Panc1 (cell line): Measurements from ENCODE around the gene PLCL1. TPM values are rescaled to one million over a fixed set of nuclear protein-coding genes. Genes with fewer than 3 reads are reported as not detected.

Experiments used
- ATAC-seq: fragments of 200-7000 bp; cut with Tn5 transposase; 2 replicates; pipeline ENCODE4 v1.9.1; 2020; ENCODE audit warnings: mild to moderate bottlenecking, moderate library complexity
- BruUV-seq: library from RNA; stranded (reverse); fragments of 400-500 nt; replicated peaks from 2 replicates; lab custom pipeline; 2021; lab: Mats Ljungman, UMichigan
- CTCF ChIA-PET: fragments of 300-600 bp; sonication (Branson Sonifier 250); formaldehyde crosslinking; loops from one replicate; lab custom pipeline; 2022; ENCODE audit warnings: antibody characterized with exemption; lab: Charles Lee
- POLR2A ChIA-PET: fragments of 300-600 bp; sonication (Branson Sonifier 250); formaldehyde crosslinking; loops from one replicate; lab custom pipeline; 2022; ENCODE audit warnings: antibody characterized with exemption; lab: Charles Lee
- DNase-seq: peaks from one replicate; pipeline ENCODE4 v3.0.0-alpha.2; 2010; ENCODE audit warnings: low read depth, low spot score
- H3K27ac ChIP-seq: 2 replicates; pipeline ENCODE4 v1.5.1; 2011; ENCODE audit warnings: mild to moderate bottlenecking, low read length, inconsistent platforms
- H3K27me3 ChIP-seq: fragments of 200-500 bp; sonication (Bioruptor generic); 2 replicates; pipeline ENCODE4 v1.6.0; 2014; ENCODE audit warnings: low read length, inconsistent platforms; ENCODE audit not compliant: control insufficient read depth, insufficient read depth
- H3K36me3 ChIP-seq: fragments of 200-500 bp; sonication (Bioruptor generic); 2 replicates; pipeline ENCODE4 v1.5.1; 2014; ENCODE audit warnings: inconsistent platforms, mild to moderate bottlenecking, low read length, moderate library complexity; ENCODE audit not compliant: control insufficient read depth, insufficient read depth
- H3K4me1 ChIP-seq: 2 replicates; pipeline ENCODE4 v1.5.1; 2011; ENCODE audit warnings: inconsistent platforms, mild to moderate bottlenecking, low read length, moderate library complexity; ENCODE audit not compliant: control insufficient read depth, insufficient read depth
- H3K4me3 ChIP-seq, 2 experiments: 2 replicates each; pipeline ENCODE4 v1.5.1; 2011 to 2012; ENCODE audit warnings: low read depth in 2 of 2, low read length in 2 of 2, mild to moderate bottlenecking in 2 of 2, inconsistent platforms in 1 of 2, moderate library complexity in 1 of 2
- H3K9me3 ChIP-seq: fragments of 200-500 bp; sonication (Bioruptor generic); 2 replicates; pipeline ENCODE4 v1.5.1; 2014; ENCODE audit warnings: low read depth, mild to moderate bottlenecking, inconsistent platforms, low read length, moderate library complexity; ENCODE audit not compliant: control insufficient read depth, insufficient read depth
- POLR2AphosphoS5 ChIP-seq: IDR thresholded peaks from 2 replicates; pipeline ENCODE4 v1.6.1; 2012; ENCODE audit warnings: mild to moderate bottlenecking, low read depth, low read length, moderate library complexity
- REST ChIP-seq, 2 experiments: IDR thresholded peaks; 2 replicates each; pipeline ENCODE4 v1.6.1; 2011 to 2012; ENCODE audit warnings: low read depth in 2 of 2, control low read depth in 1 of 2, low read length in 1 of 2, mild to moderate bottlenecking in 1 of 2, moderate library complexity in 1 of 2; ENCODE audit not compliant: insufficient read depth in 1 of 2
- SIN3A ChIP-seq: IDR thresholded peaks from 2 replicates; pipeline ENCODE4 v1.6.1; 2012; ENCODE audit warnings: low read depth, mild to moderate bottlenecking, low read length, moderate library complexity, borderline replicate concordance; ENCODE audit not compliant: insufficient read depth
- TCF7L2 ChIP-seq: IDR thresholded peaks from 2 replicates; pipeline ENCODE4 v1.6.1; 2011; ENCODE audit warnings: mild to moderate bottlenecking, low read depth, low read length, inconsistent platforms
- in situ Hi-C: cut with HindIII; loops from 2 replicates; pipeline ENCODE4 v1.10.0; 2016; ENCODE audit warnings: low sequenced_read_pairs, low pct_unique_long_range_greater_than_20kb
- intact Hi-C: fragments of 100-400 bp; cut with micrococcal nuclease; formaldehyde crosslinking; loops from one replicate; pipeline ENCODE4 v1.10.0; 2022; ENCODE audit not compliant: unreplicated experiment
- total RNA-seq: library from RNA; stranded (reverse); gene quantifications from one replicate; pipeline ENCODE4 v1.2.1, GENCODE V29; 2021; ENCODE audit not compliant: unreplicated experiment
- TF ChIP-seq, protein P1 (sequence below): fragments of 450-650 bp; IDR thresholded peaks from 2 replicates; pipeline ENCODE4 v1.5.1; 2017; ENCODE audit warnings: mild to moderate bottlenecking

The PLCL1 gene
- total RNA-seq, 1 experiment from 2014 or later = not detected

DNA sequence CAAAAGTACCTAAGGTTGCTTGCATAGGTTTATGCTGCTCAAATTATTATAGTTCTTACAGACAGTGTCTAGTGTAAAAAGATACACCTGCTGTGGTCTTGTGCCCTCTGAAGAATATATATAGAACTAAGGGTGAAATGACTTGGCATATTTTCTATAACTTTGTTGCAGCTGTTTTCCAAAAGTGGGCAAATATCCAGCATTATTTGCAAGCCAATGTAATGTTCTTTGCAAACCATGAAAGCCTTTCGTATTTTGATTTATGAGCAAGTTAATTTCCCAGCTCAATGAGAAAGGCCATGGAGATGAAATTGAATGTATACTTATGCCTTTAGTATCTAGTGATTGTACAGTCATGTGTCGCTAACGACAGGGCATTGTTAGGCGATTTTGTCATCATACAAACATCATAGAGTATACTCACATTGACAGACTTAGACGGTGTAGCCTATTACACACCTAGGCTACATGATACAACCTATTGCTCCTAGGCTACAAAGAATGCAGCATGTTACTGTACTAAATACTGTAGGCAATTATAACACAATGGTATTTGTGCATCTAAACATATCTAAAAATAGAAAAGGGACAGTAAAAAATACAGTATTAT is 116.3 kb downstream of the PLCL1 start:
- BruUV-seq = no TSS peak
- TF ChIP-seq, protein P1, sequence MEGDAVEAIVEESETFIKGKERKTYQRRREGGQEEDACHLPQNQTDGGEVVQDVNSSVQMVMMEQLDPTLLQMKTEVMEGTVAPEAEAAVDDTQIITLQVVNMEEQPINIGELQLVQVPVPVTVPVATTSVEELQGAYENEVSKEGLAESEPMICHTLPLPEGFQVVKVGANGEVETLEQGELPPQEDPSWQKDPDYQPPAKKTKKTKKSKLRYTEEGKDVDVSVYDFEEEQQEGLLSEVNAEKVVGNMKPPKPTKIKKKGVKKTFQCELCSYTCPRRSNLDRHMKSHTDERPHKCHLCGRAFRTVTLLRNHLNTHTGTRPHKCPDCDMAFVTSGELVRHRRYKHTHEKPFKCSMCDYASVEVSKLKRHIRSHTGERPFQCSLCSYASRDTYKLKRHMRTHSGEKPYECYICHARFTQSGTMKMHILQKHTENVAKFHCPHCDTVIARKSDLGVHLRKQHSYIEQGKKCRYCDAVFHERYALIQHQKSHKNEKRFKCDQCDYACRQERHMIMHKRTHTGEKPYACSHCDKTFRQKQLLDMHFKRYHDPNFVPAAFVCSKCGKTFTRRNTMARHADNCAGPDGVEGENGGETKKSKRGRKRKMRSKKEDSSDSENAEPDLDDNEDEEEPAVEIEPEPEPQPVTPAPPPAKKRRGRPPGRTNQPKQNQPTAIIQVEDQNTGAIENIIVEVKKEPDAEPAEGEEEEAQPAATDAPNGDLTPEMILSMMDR = no peak
- TF ChIP-seq POLR2AphosphoS5 = no peak
- no peak for TF ChIP-seq TCF7L2
- H3K4me3 ChIP-seq = no peak overlapping the region
- in situ Hi-C loops (no loop called here), intact Hi-C loops (no loop called here)
- no peaks in the 10 kb centered on the region for H3K9me3 ChIP-seq
- POLR2A ChIA-PET = no interaction called here
- no peak overlapping the region for H3K27ac ChIP-seq
- H3K4me1 ChIP-seq = no peaks in the 10 kb centered on the region
- CTCF ChIA-PET = no interaction called here
- DNase-seq (no peak), ATAC-seq (no peak)
- H3K36me3 ChIP-seq = no peaks in the 10 kb centered on the region
- no peaks in the 10 kb centered on the region; the same call in 1 of the 2 replicates for H3K27me3 ChIP-seq

DNA sequence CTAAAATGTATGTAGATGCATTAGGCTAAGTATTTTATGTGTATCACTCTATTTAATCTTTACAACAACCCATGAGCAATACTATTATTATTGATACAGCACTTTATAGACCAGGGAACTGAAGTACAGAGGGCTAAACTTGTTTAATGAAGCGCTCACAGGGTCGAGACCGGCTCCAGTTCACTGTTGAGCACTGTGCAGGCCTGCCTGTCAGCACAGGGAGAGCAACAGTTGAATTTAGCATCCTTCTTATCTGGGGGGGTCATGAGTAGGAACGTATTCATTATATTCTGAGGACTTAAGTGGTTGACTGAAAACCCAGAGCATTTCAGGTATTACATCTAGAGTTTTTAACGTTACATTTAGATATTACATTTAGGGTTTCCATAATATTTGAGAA is 120.1 kb downstream of the PLCL1 start:
- TF ChIP-seq SIN3A (no peak), REST (IDR thresholded peaks at IDR 0.05; ENCODE audit: insufficient read depth in 1 of 2, low read depth in 2 of 2, low read length in 1 of 2) (no peak)
- TF ChIP-seq, protein P1 = no peak
- BruUV-seq = no TSS peak
- Histone ChIP-seq H3K27ac (no peak overlapping the region), H3K36me3 (no peaks in the 10 kb centered on the region), H3K4me1 (no peaks in the 10 kb centered on the region), H3K27me3 (no peaks in the 10 kb centered on the region), H3K4me3 (no peak overlapping the region), H3K9me3 (no peaks in the 10 kb centered on the region)
- DNase-seq (no peak), ATAC-seq (no peak)
- ChIA-PET CTCF (no interaction called here), POLR2A (no interaction called here)
- in situ Hi-C loops (no loop called here), intact Hi-C loops (no loop called here)
